Calu3 (cell line): Measurements from ENCODE around the gene PARD3. TPM values are rescaled to one million over a fixed set of nuclear protein-coding genes. Genes with fewer than 3 reads are reported as not detected.
"Not testable (repeated sequence)": the region's sequence is repeated elsewhere in the genome, so short reads cannot be mapped to it uniquely, and the experiment has no call there.

ENCODE experiments used
- BruUV-seq: library from RNA; stranded (reverse); fragments of 400-500 nt; replicated peaks from 2 replicates; lab custom pipeline; 2021; lab: Mats Ljungman, UMichigan
- CTCF ChIA-PET: fragments of 300-600 bp; sonication (Branson Sonifier 250); formaldehyde crosslinking; loops from one replicate; lab custom pipeline; 2022; ENCODE audit warnings: antibody characterized with exemption; lab: Charles Lee
- DNase-seq: peaks from one replicate; pipeline ENCODE4 v3.0.0; 2022
- H3K27ac Mint-ChIP-seq: one replicate; pipeline ENCODE4 v1.8.0; 2022; ENCODE audit warnings: mixed read lengths; ENCODE audit not compliant: unreplicated experiment
- H3K27me3 Mint-ChIP-seq: one replicate; pipeline ENCODE4 v1.8.0; 2022; ENCODE audit warnings: mixed read lengths; ENCODE audit not compliant: unreplicated experiment
- H3K36me3 Mint-ChIP-seq: one replicate; pipeline ENCODE4 v1.8.0; 2022; ENCODE audit warnings: mild to moderate bottlenecking, moderate library complexity, mixed read lengths; ENCODE audit not compliant: insufficient read depth, unreplicated experiment
- H3K4me1 Mint-ChIP-seq: one replicate; pipeline ENCODE4 v1.8.0; 2022; ENCODE audit warnings: mild to moderate bottlenecking, low read depth, mixed read lengths; ENCODE audit not compliant: unreplicated experiment
- H3K4me3 Mint-ChIP-seq: one replicate; pipeline ENCODE4 v1.8.0; 2022; ENCODE audit warnings: mild to moderate bottlenecking, low read depth, moderate library complexity, mixed read lengths; ENCODE audit not compliant: unreplicated experiment
- H3K9me3 Mint-ChIP-seq: one replicate; pipeline ENCODE4 v1.8.0; 2022; ENCODE audit warnings: low read depth, mixed read lengths; ENCODE audit not compliant: unreplicated experiment
- intact Hi-C: fragments of 100-400 bp; cut with micrococcal nuclease; formaldehyde crosslinking; loops from one replicate; pipeline ENCODE4 v1.10.0; 2022; ENCODE audit not compliant: unreplicated experiment
- total RNA-seq: library from RNA; stranded (reverse); gene quantifications from 2 replicates; pipeline ENCODE4 v1.2.3, GENCODE V29; 2022
- TF ChIP-seq, protein P1 (sequence below): fragments of 200-600 bp; IDR thresholded peaks from one replicate; pipeline ENCODE4 v1.8.0; 2022; ENCODE audit warnings: antibody characterized with exemption; ENCODE audit not compliant: unreplicated experiment

The PARD3 gene
- total RNA-seq, 1 experiment from 2014 or later = 62.4 TPM

- Mint-ChIP-seq H3K9me3 (no peaks in the 10 kb centered on the region), H3K4me3 (no peak overlapping the region), H3K36me3 (no peaks in the 10 kb centered on the region), H3K27ac (no peak overlapping the region), H3K4me1 (peaks cover 69% of the 10 kb centered on the region), H3K27me3 (no peaks in the 10 kb centered on the region)
- no TSS peak for BruUV-seq
- intact Hi-C loops = no loop called here
- TF ChIP-seq, protein P1, sequence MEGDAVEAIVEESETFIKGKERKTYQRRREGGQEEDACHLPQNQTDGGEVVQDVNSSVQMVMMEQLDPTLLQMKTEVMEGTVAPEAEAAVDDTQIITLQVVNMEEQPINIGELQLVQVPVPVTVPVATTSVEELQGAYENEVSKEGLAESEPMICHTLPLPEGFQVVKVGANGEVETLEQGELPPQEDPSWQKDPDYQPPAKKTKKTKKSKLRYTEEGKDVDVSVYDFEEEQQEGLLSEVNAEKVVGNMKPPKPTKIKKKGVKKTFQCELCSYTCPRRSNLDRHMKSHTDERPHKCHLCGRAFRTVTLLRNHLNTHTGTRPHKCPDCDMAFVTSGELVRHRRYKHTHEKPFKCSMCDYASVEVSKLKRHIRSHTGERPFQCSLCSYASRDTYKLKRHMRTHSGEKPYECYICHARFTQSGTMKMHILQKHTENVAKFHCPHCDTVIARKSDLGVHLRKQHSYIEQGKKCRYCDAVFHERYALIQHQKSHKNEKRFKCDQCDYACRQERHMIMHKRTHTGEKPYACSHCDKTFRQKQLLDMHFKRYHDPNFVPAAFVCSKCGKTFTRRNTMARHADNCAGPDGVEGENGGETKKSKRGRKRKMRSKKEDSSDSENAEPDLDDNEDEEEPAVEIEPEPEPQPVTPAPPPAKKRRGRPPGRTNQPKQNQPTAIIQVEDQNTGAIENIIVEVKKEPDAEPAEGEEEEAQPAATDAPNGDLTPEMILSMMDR = no peak
- CTCF ChIA-PET = no interaction called here
- no peak for DNase-seq
Measured at GRCh38 chr10:34709637-34710390, 105.3 kb downstream of the PARD3 start.

- TF ChIP-seq, protein P1 = no peak
- Mint-ChIP-seq H3K4me3 (no peak overlapping the region), H3K4me1 (peaks cover 77% of the 10 kb centered on the region), H3K9me3 (no peaks in the 10 kb centered on the region), H3K27ac (no peak overlapping the region), H3K36me3 (no peaks in the 10 kb centered on the region), H3K27me3 (no peaks in the 10 kb centered on the region)
- DNase-seq = no peak
- intact Hi-C loops = no loop called here
- CTCF ChIA-PET = interaction anchor here (0.7 kb wide), 1 partner anchor 58 kb away, joined by 3 read pairs; no protein-coding TSS in a partner anchor
- no TSS peak for BruUV-seq
Measured at GRCh38 chr10:34707656-34708055, 107.4 kb downstream of the PARD3 start.

DNA sequence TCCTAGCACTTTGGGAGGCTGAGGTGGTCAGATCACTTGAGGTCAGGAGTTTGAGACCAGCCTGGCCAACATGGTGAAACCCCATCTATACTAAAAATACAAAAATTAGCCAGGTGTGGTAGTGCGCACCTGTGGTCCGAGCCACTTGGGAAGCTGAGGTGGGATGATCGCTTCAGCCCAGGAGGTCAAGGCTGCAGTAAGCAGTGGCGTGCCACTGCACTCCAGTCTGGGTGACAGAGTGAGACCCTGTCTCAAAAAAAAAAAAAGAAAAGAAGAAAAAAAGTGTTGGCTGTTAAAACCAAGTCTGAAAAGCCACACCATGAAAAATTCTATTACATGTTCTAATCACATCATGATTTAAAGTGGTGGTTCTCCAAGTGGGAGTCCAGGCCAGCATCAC is 108.1 kb downstream of the PARD3 start:
- H3K27ac Mint-ChIP-seq, BruUV-seq, H3K36me3 Mint-ChIP-seq, DNase-seq, CTCF ChIA-PET, H3K9me3 Mint-ChIP-seq, H3K27me3 Mint-ChIP-seq, H3K4me3 Mint-ChIP-seq, intact Hi-C loops: not testable (repeated sequence)
- peaks cover 73% of the 10 kb centered on the region for H3K4me1 Mint-ChIP-seq

- no peaks in the 10 kb centered on the region for H3K9me3 Mint-ChIP-seq
- BruUV-seq = no TSS peak
Measured at GRCh38 chr10:34706147-34706546, 108.9 kb downstream of the PARD3 start.

More at GRCh38 chr10:34706147-34706546, 108.9 kb downstream of the PARD3 start:
- no peak overlapping the region for H3K4me3 Mint-ChIP-seq
- TF ChIP-seq, protein P1 = no peak
- H3K27me3 Mint-ChIP-seq = no peaks in the 10 kb centered on the region
- no peak overlapping the region for H3K27ac Mint-ChIP-seq
- CTCF ChIA-PET = no interaction called here
- intact Hi-C loops = no loop called here
- peaks cover 75% of the 10 kb centered on the region for H3K4me1 Mint-ChIP-seq
- no peaks in the 10 kb centered on the region for H3K36me3 Mint-ChIP-seq
- no peak for DNase-seq
